ENCODE measurements around the gene ZNF81.

DNA sequence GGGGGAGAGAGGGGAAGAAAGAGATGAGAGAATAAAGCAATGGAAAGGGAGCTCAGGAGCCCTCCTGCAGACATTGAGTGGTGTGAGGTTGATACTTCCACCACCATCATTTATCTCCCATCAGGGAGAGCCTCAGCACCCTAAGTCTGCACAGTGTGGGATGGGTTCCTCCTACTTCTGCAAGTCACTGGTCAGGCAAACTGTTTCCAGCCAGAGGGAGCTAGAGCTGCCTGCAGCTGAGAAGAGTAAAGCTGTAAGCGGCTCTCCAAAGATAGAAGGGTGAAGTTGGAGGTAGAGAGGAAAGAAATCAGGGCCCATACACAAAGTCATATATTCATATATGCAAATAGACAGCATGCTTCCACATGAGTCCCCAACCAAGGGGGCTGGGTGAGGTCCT lies 21.9 kb upstream of the ZNF81 start:
- TF ChIP-seq EZH2 (IDR thresholded peaks at IDR 0.05; ENCODE audit: borderline replicate concordance, low read depth, low read length, severe bottlenecking): no peak
- TF ChIP-seq, protein P1, sequence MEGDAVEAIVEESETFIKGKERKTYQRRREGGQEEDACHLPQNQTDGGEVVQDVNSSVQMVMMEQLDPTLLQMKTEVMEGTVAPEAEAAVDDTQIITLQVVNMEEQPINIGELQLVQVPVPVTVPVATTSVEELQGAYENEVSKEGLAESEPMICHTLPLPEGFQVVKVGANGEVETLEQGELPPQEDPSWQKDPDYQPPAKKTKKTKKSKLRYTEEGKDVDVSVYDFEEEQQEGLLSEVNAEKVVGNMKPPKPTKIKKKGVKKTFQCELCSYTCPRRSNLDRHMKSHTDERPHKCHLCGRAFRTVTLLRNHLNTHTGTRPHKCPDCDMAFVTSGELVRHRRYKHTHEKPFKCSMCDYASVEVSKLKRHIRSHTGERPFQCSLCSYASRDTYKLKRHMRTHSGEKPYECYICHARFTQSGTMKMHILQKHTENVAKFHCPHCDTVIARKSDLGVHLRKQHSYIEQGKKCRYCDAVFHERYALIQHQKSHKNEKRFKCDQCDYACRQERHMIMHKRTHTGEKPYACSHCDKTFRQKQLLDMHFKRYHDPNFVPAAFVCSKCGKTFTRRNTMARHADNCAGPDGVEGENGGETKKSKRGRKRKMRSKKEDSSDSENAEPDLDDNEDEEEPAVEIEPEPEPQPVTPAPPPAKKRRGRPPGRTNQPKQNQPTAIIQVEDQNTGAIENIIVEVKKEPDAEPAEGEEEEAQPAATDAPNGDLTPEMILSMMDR (IDR thresholded peaks at IDR 0.05; ENCODE audit: borderline replicate concordance, extremely low read depth, low read length, poor library complexity, severe bottlenecking): no peak

Measured in DND-41 (cell line).